HepG2 (cell line): ENCODE measurements around the gene CHEK1. TPM values are rescaled to one million over a fixed set of nuclear protein-coding genes. Genes with fewer than 3 reads are reported as not detected.
A peak's percentile ranks its signal among the peaks of the same experiment; 100 is the strongest.

Experiments used
- NCOA5 ChIP-seq: sonication (generic); formaldehyde crosslinking; IDR thresholded peaks from 2 replicates; pipeline ENCODE4 v1.4.0; 2020; ENCODE audit warnings: missing genetic modification reagents
- NR2F2 ChIP-seq: IDR thresholded peaks from 2 replicates; pipeline ENCODE4 v1.6.1; 2012; ENCODE audit warnings: low read depth, inconsistent platforms, borderline replicate concordance
- PRMT3 ChIP-seq: sonication (generic); formaldehyde crosslinking; IDR thresholded peaks from 2 replicates; pipeline ENCODE4 v1.8.1; 2022; ENCODE audit warnings: low read depth, mild to moderate bottlenecking, moderate library complexity, missing genetic modification reagents, borderline replicate concordance
- REL ChIP-seq: sonication (generic); formaldehyde crosslinking; conservative IDR thresholded peaks from 2 replicates; pipeline ENCODE4 v1.8.0; 2022; ENCODE audit warnings: mild to moderate bottlenecking, missing genetic modification reagents, moderate library complexity
- SOX5 ChIP-seq: IDR thresholded peaks from 2 replicates; pipeline ENCODE4 v1.6.1; 2016; ENCODE audit warnings: borderline replicate concordance
- SRSF1 ChIP-seq: fragments of 200-400 bp; formaldehyde crosslinking; optimal IDR thresholded peaks from 2 replicates; pipeline ENCODE3; 2017; ENCODE audit warnings: mild to moderate bottlenecking, low read depth, low read length, moderate library complexity
- TARDBP ChIP-seq: sonication (generic); formaldehyde crosslinking; IDR thresholded peaks from 2 replicates; pipeline ENCODE4 v1.8.0; 2022; ENCODE audit warnings: mild to moderate bottlenecking, missing genetic modification reagents
- TEAD3 ChIP-seq: optimal IDR thresholded peaks from 2 replicates; pipeline ENCODE3; 2016; ENCODE audit warnings: borderline replicate concordance
- ZNF205 ChIP-seq: IDR thresholded peaks from 2 replicates; pipeline ENCODE4 v1.6.1; 2018; ENCODE audit warnings: missing biosample characterization, missing genetic modification reagents
- ZNF225 ChIP-seq: sonication (generic); formaldehyde crosslinking; IDR thresholded peaks from 2 replicates; pipeline ENCODE4 v1.4.0; 2020; ENCODE audit warnings: mild to moderate bottlenecking, missing genetic modification reagents
- ZNF446 ChIP-seq: sonication (generic); formaldehyde crosslinking; IDR thresholded peaks from 2 replicates; pipeline ENCODE4 v1.5.0; 2020; ENCODE audit warnings: mild to moderate bottlenecking, missing genetic modification reagents
- ZNF460 ChIP-seq: sonication (generic); formaldehyde crosslinking; IDR thresholded peaks from 2 replicates; pipeline ENCODE4 v1.5.1; 2020; ENCODE audit warnings: missing genetic modification reagents, mild to moderate bottlenecking, borderline replicate concordance
- ZNF713 ChIP-seq: sonication (generic); formaldehyde crosslinking; IDR thresholded peaks from 2 replicates; pipeline ENCODE4 v1.4.0; 2020; ENCODE audit warnings: mild to moderate bottlenecking, missing genetic modification reagents
- polyA plus RNA-seq, 8 experiments: library from polyadenylated mRNA; depleted of rRNA in 3 of 8; stranded (reverse) in 7 of 8; unstranded in 1 of 8; fragments of >200 nt; fragmentation: Illumina TruSeq in 4 of 8; extraction: Trizol in 4 of 8; gene quantifications; 2 replicates each; pipeline versions ENCODE4 v1.2.1 to v1.2.3, GENCODE V29; 2011 to 2016; ENCODE audit warnings: low read depth in 4 of 8, missing spikeins in 1 of 8, mixed read lengths in 1 of 8; ENCODE audit not compliant: insufficient read depth in 1 of 8
- total RNA-seq, 5 experiments: library from RNA; depleted of rRNA; stranded (reverse); fragments of >200 nt; fragmentation: Illumina TruSeq; extraction: Trizol; gene quantifications; 2 replicates each; pipeline ENCODE4 v1.2.3, GENCODE V29; 2016; ENCODE audit warnings: low read depth in 1 of 5
- TF ChIP-seq, protein P1 (sequence below): sonication (generic); formaldehyde crosslinking; IDR thresholded peaks from 2 replicates; pipeline ENCODE4 v1.4.0; 2020; ENCODE audit warnings: missing genetic modification reagents
- TF ChIP-seq, protein P2 (sequence below): sonication (generic); formaldehyde crosslinking; IDR thresholded peaks from 2 replicates; pipeline ENCODE4 v1.8.1; 2023; ENCODE audit warnings: mild to moderate bottlenecking, missing genetic modification reagents, borderline replicate concordance
- TF ChIP-seq, protein P3 (sequence below): sonication (generic); formaldehyde crosslinking; IDR thresholded peaks from 2 replicates; pipeline ENCODE4 v1.5.0; 2020; ENCODE audit warnings: missing genetic modification reagents
- TF ChIP-seq, protein P4 (sequence below): sonication (generic); formaldehyde crosslinking; IDR thresholded peaks from 2 replicates; pipeline ENCODE4 v1.5.0; 2020; ENCODE audit warnings: mild to moderate bottlenecking, missing genetic modification reagents
- TF ChIP-seq, protein P5 (sequence below): sonication (generic); formaldehyde crosslinking; IDR thresholded peaks from 2 replicates; pipeline ENCODE4 v1.4.0; 2020; ENCODE audit warnings: missing genetic modification reagents
- TF ChIP-seq, protein P6 (sequence below): sonication (generic); formaldehyde crosslinking; IDR thresholded peaks from 2 replicates; pipeline ENCODE4 v1.4.0; 2020; ENCODE audit warnings: mild to moderate bottlenecking, low read depth, missing genetic modification reagents
- TF ChIP-seq, protein P7 (sequence below): sonication (generic); formaldehyde crosslinking; IDR thresholded peaks from 2 replicates; pipeline ENCODE4 v1.8.0; 2022; ENCODE audit warnings: mild to moderate bottlenecking, missing genetic modification reagents, moderate library complexity

The CHEK1 gene
- total and polyA plus RNA-seq, 2 of the 13 experiments (the other 11 are each of a cell fraction or from before 2014, with no cell fraction given): 17.8 to 83.2 TPM

DNA sequence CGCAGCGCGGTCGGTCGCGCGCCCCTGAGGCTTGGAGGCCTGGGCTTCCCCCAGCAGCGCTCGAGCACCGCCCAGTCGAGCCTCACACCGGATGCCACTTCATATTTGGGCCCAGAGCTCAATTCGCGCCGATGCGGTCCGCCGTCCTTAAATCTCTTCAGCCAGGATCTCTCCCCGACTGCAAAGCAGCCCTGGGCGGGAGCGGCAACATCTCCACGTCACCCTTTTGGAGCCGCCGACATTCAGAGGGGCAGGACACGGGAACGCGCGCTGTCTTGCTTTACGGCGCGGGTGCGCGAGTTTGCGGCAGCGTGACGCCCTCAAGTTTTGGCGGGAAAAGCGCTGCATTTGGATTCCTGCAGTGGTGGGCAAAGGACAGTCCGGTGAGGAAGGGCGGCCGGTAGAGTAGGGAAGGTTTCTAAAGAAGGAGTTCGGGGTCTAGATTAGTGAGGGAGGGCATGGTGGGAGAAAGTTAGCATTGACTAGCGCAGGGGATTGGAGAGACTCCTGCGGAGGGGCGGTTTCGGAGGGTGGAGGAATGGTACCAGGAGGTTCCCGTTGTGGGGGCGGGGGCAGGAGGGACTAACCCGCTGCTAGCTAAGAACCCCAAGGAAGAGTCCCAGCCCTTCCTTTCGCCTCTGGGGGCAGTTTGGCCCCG is 796 bp downstream of the CHEK1 start (continued):
- TF ChIP-seq, protein P1, sequence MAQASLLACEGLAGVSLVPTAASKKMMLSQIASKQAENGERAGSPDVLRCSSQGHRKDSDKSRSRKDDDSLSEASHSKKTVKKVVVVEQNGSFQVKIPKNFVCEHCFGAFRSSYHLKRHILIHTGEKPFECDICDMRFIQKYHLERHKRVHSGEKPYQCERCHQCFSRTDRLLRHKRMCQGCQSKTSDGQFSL (CRISPR knock-in tag): no peak
- TF ChIP-seq, protein P2, sequence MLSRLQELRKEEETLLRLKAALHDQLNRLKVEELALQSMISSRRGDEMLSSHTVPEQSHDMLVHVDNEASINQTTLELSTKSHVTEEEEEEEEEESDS (CRISPR knock-in tag): peak; percentile 62; the same call in 1 of the 2 replicates
- TF ChIP-seq, protein P3, sequence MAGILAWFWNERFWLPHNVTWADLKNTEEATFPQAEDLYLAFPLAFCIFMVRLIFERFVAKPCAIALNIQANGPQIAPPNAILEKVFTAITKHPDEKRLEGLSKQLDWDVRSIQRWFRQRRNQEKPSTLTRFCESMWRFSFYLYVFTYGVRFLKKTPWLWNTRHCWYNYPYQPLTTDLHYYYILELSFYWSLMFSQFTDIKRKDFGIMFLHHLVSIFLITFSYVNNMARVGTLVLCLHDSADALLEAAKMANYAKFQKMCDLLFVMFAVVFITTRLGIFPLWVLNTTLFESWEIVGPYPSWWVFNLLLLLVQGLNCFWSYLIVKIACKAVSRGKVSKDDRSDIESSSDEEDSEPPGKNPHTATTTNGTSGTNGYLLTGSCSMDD (CRISPR knock-in tag): 0 out of 2 replicates have a peak, but pooled peaks have one; percentile 90
- TF ChIP-seq ZNF460 (CRISPR knock-in tag): no peak; the same call in 1 of the 2 replicates
- TF ChIP-seq, protein P4, sequence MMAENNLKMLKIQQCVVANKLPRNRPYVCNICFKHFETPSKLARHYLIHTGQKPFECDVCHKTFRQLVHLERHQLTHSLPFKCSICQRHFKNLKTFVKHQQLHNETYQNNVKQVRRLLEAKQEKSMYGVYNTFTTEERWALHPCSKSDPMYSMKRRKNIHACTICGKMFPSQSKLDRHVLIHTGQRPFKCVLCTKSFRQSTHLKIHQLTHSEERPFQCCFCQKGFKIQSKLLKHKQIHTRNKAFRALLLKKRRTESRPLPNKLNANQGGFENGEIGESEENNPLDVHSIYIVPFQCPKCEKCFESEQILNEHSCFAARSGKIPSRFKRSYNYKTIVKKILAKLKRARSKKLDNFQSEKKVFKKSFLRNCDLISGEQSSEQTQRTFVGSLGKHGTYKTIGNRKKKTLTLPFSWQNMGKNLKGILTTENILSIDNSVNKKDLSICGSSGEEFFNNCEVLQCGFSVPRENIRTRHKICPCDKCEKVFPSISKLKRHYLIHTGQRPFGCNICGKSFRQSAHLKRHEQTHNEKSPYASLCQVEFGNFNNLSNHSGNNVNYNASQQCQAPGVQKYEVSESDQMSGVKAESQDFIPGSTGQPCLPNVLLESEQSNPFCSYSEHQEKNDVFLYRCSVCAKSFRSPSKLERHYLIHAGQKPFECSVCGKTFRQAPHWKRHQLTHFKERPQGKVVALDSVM (CRISPR knock-in tag): 0 out of 2 replicates have a peak, but pooled peaks have one; percentile 35
- peak; percentile 93; the same call in 1 of the 2 replicates for TF ChIP-seq NCOA5
- TF ChIP-seq REL: peak; percentile 96
- TF ChIP-seq, protein P5, sequence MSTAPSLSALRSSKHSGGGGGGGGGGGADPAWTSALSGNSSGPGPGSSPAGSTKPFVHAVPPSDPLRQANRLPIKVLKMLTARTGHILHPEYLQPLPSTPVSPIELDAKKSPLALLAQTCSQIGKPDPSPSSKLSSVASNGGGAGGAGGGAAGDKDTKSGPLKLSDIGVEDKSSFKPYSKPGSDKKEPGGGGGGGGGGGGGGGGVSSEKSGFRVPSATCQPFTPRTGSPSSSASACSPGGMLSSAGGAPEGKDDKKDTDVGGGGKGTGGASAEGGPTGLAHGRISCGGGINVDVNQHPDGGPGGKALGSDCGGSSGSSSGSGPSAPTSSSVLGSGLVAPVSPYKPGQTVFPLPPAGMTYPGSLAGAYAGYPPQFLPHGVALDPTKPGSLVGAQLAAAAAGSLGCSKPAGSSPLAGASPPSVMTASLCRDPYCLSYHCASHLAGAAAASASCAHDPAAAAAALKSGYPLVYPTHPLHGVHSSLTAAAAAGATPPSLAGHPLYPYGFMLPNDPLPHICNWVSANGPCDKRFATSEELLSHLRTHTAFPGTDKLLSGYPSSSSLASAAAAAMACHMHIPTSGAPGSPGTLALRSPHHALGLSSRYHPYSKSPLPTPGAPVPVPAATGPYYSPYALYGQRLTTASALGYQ (CRISPR knock-in tag): peak; percentile 70; the same call in 1 of the 2 replicates
- peak; percentile 70 for TF ChIP-seq TEAD3 (CRISPR knock-in tag)
- TF ChIP-seq, protein P6, sequence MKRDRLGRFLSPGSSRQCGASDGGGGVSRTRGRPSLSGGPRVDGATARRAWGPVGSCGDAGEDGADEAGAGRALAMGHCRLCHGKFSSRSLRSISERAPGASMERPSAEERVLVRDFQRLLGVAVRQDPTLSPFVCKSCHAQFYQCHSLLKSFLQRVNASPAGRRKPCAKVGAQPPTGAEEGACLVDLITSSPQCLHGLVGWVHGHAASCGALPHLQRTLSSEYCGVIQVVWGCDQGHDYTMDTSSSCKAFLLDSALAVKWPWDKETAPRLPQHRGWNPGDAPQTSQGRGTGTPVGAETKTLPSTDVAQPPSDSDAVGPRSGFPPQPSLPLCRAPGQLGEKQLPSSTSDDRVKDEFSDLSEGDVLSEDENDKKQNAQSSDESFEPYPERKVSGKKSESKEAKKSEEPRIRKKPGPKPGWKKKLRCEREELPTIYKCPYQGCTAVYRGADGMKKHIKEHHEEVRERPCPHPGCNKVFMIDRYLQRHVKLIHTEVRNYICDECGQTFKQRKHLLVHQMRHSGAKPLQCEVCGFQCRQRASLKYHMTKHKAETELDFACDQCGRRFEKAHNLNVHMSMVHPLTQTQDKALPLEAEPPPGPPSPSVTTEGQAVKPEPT (CRISPR knock-in tag): peak; percentile 43; the same call in 1 of the 2 replicates
- TF ChIP-seq, protein P7, sequence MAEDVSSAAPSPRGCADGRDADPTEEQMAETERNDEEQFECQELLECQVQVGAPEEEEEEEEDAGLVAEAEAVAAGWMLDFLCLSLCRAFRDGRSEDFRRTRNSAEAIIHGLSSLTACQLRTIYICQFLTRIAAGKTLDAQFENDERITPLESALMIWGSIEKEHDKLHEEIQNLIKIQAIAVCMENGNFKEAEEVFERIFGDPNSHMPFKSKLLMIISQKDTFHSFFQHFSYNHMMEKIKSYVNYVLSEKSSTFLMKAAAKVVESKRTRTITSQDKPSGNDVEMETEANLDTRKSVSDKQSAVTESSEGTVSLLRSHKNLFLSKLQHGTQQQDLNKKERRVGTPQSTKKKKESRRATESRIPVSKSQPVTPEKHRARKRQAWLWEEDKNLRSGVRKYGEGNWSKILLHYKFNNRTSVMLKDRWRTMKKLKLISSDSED (CRISPR knock-in tag): peak; percentile 91; the same call in 1 of the 2 replicates
- TF ChIP-seq PRMT3 (CRISPR knock-in tag): 0 out of 2 replicates have a peak, but pooled peaks have one; percentile 26
- peak; percentile 77; the same call in 1 of the 2 replicates for TF ChIP-seq ZNF713 (CRISPR knock-in tag)
- TF ChIP-seq ZNF225 (CRISPR knock-in tag): peak; percentile 91
- TF ChIP-seq ZNF205 (CRISPR knock-in tag): peak; percentile 93
- TF ChIP-seq SRSF1: peak; percentile 94
- peak; percentile 64; the same call in 1 of the 2 replicates for TF ChIP-seq NR2F2
- peak; percentile 71 for TF ChIP-seq TARDBP (CRISPR knock-in tag)
- 0 out of 2 replicates have a peak, but pooled peaks have one; percentile 77 for TF ChIP-seq ZNF446 (CRISPR knock-in tag)
- TF ChIP-seq SOX5 (CRISPR knock-in tag): no peak
